IPS-18c (cell line): Measurements from ENCODE around the gene EBF3.

Experiments
- H3K4me3 ChIP-seq: 2 replicates; pipeline ENCODE4 v1.7.0; 2013; ENCODE audit warnings: low read depth, mild to moderate bottlenecking, low read length, moderate library complexity; ENCODE audit not compliant: insufficient read depth
- H3K9me3 ChIP-seq: one replicate; pipeline ENCODE4 v1.6.1; 2013; ENCODE audit warnings: mild to moderate bottlenecking, low read length, moderate library complexity; ENCODE audit not compliant: control insufficient read depth, insufficient read depth

EBF3 gene

DNA sequence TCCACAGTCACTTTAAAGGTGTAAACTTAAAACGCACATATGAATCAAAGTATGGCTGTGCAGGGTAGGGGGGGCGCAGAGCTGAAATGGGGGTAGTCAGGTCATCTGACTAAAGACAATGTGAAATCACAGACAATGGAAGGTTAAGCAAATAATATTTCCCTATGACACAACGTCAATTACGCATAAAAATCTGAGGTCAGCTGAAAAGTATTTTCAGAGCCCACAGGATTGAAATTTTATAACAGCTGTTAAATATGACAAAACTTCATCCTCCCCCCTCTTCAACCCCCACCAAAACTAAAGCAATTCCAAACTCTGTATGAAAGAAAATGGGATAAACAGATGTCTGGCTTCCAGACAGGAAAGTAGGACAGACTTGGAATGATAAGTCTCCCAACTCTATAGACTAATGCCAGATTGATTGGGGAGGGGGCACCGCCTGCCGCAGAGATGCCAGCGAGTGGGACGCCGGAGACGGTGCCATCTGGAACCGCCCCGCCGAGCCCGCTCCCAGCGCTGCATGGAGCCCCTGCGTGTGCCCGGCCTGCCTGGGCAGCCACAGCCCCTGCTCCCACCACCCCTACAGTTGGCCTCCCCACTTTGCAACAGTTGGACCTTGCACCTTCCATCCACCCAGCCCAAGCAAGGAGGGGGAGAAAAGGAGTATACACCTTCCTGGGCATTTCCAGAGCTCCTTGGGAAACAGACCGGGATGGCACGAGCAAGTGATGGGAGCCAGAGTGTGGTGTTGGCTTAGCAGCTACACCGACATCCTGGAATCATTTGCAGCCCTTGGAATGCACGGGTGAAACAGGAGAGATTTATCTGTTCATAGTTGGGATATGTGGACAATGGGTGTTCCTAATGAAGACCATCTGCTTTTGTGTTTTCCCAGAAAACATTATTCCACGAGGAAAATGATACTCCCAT, 10.7 kb downstream of the EBF3 start:
- H3K9me3 ChIP-seq = no peaks in the 10 kb centered on the region

DNA sequence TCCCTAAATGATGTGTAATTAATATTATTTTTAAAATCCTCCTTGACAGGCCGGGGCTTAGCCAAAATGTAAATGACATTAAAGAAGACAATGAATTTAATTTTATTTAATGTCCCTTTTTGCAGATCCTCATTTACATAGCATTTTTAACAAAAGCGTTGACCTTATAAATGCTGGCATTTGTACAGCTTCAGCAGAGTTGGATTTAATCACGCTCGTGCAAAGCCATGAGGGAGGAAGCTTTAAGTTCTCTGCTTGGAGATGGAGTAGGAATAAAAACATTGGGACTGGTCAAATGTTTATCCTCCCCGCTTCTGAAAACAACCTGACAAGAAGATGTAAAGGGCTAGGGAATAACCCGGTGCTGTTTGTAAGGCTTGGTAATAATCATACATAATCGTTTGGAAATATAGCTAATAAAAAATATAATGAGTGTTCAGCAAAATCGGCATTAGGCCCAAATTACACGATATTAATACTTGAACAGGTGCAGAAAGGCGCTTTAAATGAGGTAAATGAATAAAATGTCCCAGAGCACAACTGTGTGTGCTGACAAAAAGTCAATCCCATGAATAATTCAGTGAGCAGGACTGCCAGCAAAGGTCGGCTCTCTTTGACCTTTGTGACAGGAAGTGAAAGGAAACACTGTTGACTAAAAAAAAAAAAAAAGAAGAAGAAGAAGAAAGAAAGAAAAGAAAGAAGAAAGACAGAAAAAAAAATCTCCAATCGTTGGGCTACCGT, 11.5 kb downstream of the EBF3 start:
- no peak overlapping the region for H3K4me3 ChIP-seq
- no peaks in the 10 kb centered on the region for H3K9me3 ChIP-seq

More for the DNA sequence above, 10.7 kb downstream of the EBF3 start:
- H3K4me3 ChIP-seq = no peak overlapping the region

DNA sequence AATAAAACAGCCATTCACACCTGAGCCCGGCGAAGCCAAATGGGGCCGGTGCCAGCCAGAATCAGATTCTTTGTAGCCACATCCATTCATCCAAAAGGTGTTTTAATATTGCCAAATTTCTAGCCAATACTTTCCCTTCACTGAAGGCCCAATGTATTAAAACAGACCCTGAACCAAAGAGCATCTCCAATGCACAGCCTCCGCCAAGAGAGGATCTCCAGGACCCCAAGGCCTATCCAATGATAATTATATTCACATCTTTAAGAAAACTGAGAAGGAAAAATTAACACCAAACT, 12.2 kb downstream of the EBF3 start:
- Histone ChIP-seq H3K4me3 (no peak overlapping the region), H3K9me3 (no peaks in the 10 kb centered on the region)

DNA sequence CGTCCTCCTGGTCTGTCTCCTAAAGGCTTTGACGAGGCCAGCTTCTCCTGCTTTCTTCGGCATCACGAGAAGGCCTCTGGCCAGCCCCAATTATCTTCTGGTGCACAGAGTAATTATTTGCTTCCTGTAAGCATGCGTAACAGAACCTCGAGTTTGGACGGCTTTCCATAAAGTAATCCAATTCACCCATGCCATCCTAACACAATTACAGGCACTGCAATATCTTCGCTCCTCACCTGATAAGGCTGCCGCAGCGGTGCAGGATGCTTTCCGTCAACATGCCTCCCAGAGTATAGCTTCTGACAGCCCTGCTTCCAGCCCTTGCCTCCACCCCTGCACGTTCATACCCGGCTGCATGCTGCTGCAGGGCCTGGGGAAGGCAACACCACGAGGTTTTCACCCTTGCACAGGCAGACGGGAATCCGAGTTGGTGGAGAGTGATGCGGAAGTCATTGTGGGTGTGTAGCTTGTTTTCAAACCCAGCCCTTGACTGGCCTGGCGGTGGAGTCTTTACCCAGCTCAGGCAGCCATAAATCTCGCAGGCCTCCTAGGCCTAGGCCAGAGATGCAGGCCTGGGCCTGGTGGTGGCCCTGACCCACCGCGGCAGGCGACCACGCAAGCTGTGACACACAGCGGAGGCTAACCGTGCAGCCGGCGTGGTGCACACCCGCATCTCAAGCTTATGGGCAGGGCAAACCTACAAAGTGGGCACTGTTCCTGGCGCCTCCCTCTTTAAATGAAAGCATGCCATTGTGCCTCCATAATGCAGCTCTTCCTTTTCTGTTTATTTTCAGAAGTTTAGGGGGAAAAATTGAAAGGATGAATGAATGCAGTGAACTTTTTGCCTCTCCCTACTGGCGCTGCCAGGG, 12.7 kb downstream of the EBF3 start:
- H3K9me3 ChIP-seq = no peaks in the 10 kb centered on the region
- H3K4me3 ChIP-seq = no peak overlapping the region

DNA sequence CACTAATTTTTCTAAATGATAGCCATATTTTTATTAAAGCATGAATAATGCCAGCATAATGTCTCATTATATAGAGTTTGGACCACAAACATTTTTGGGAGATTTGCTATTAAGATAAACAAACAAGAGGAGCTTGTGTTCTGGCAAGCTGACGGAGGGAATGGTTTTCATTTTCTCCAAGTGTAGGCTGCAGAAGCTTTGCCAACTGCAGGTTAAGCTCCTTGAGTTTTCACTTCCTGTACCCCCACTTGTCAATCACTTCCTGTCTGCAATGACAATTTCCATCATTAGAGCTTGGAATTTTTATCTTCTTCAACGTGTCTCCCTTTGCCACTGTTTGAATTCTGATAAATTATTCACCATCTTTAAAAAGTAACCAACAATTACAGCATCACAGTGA, 13.4 kb downstream of the EBF3 start:
- no peak overlapping the region for H3K4me3 ChIP-seq
- H3K9me3 ChIP-seq = no peaks in the 10 kb centered on the region

DNA sequence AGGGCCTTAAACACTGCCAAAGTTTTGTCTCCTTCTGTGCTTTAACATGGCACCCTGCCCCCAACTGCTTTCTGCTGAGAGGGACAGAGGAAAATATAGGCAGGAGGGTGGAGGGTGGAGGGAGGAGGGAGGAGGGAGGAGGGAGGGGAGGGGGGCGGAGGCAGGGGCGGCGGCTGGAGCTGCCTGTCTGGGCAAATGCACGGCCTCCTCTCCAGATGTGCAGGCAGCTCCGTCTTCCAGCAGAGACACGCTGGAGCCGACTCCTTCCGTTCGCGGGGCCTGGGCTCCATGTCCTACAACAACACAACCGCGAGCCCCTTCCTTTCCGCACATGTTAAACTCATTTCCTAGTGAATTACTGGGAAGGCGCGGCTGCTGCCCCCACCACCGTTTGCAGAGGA, 14.2 kb downstream of the EBF3 start:
- no peaks in the 10 kb centered on the region for H3K9me3 ChIP-seq
- H3K4me3 ChIP-seq = no peak overlapping the region; the same call in 1 of the 2 replicates

DNA sequence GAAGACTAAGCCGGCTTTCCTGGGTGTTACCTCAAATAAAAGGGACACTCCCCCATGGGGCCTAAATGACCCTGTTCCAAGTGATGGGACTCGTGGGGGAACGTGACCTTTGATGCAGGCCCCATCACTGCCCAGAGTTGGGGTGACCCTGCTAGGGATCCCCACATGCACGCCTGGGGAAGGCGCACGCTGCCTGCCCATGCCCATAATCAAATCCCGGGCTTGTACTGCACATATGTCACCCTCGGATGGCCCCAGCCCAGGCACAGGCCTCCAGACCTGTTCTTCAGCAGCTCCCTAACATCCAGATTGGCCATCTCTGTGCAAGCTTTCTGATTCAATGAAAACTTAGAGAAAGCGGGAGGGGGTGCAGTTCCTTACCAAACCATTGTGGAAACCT, 14.7 kb downstream of the EBF3 start:
- H3K9me3 ChIP-seq = no peaks in the 10 kb centered on the region
- no peak overlapping the region for H3K4me3 ChIP-seq

DNA sequence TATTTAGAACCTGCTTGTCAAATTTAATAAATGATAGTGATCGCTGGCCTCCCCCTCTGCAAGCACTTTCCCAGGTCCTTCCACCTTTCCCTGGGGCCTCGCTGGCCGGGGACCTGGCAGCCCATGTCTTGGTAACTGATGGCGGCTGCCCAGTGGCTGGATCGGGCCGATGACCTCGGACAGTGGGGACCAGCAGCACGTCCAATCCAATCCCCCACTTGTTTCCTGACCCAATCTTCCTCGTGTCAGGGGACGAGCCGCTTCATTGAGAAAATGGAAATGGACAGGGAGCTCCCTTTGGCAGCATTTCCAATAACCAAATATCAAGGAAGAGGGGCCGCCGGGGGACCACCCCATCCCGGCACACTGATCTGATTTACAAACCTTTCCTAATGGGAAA, 17.2 kb downstream of the EBF3 start:
- no peaks in the 10 kb centered on the region for H3K9me3 ChIP-seq
- no peak overlapping the region for H3K4me3 ChIP-seq

DNA sequence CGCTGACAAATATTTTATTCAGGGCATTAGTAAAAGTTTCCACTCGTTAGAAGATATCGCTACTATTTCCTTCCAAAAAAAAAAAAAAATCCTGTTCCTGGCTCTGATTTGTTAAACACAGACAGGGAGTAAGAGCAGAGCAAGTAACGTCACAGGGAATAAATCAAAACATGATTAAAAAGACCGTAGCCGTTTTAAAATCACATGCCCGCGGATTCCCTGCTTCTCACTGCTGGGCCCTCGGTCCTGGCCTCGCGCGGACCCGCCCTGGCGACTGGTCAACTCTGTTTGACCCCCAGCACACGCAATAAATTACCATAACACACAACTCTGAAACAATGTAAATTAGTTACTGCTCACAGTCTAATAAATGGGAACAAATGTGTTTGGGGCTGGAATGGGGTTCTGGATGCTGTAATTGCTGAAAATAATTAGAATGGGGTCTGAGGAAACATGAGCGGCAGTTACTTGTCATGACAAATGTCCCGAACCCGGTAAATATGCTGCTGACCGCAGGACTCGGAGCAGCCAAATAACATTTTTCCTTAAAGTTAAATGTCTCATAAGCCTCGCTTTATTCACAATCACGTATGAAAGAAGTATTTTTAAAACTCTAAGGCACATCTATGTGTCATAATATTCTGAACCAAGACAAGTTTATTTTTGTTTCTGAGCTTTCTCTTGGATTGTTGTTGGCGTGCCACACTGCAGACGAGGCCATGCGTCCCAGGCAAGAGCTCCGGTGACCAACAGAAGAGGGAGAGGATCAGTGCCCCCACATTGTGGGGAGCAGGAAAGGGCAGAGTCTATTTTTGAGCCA, 17.9 kb downstream of the EBF3 start:
- Histone ChIP-seq H3K4me3 (no peak overlapping the region), H3K9me3 (no peaks in the 10 kb centered on the region)

DNA sequence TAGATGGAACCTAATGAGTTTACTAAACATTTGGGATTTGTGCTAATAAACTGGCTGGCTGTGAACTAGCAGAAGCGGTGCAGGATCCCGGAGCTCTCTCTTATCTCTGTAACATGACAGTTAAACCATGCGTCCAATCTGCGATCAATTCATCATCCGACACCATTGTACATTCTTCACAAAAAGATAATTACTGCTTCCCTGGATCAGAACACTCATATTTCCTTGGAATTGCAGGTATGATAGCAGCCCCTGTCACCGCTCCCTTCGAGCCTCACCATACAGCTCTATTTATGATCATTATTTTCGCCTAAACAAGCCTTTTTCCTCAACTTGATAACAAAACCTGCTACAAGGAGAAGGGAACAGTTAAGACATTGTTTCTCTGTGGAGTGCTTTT, 18.5 kb downstream of the EBF3 start:
- no peak overlapping the region for H3K4me3 ChIP-seq
- no peaks in the 10 kb centered on the region for H3K9me3 ChIP-seq

DNA sequence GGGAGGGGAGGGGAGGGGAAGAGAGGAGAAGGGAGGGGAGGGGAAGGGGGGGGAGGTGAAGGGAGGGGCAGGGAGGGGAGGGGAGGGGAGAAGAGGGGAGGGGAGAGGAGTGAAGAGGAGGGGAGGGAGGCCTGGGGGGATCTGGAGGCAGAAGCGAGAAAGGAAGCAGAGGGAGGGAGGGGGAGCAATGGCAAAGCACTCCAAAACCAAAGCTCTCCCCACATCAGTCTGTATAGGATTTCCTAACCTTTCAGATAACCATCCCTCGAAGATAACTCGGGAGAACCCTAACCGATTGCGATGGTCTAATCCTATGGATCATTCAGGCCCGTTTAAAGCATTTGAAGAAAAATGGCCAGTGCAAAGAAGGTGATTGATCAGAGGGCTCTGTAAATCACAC, 19.0 kb downstream of the EBF3 start:
- no peak overlapping the region for H3K4me3 ChIP-seq
- no peaks in the 10 kb centered on the region for H3K9me3 ChIP-seq

DNA sequence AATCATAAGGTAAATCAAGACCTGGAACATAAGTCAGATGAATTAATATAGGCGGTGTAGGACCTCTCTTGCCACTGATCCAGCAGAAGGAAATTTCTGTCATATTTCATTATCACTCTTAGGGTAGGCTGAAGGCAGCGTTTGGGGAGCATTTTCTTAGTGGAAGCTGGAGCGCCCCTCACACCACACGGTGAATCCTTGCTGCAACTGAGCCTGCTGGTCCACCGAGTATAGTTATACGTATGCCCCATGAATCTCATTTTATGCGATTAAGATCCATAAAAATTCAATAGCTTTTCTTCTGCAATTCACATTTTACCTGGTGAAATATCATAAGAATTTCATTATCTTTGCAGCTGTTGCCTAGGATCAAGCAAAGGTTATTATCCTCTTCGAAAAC, 19.6 kb downstream of the EBF3 start:
- no peaks in the 10 kb centered on the region for H3K9me3 ChIP-seq
- H3K4me3 ChIP-seq = no peak overlapping the region

DNA sequence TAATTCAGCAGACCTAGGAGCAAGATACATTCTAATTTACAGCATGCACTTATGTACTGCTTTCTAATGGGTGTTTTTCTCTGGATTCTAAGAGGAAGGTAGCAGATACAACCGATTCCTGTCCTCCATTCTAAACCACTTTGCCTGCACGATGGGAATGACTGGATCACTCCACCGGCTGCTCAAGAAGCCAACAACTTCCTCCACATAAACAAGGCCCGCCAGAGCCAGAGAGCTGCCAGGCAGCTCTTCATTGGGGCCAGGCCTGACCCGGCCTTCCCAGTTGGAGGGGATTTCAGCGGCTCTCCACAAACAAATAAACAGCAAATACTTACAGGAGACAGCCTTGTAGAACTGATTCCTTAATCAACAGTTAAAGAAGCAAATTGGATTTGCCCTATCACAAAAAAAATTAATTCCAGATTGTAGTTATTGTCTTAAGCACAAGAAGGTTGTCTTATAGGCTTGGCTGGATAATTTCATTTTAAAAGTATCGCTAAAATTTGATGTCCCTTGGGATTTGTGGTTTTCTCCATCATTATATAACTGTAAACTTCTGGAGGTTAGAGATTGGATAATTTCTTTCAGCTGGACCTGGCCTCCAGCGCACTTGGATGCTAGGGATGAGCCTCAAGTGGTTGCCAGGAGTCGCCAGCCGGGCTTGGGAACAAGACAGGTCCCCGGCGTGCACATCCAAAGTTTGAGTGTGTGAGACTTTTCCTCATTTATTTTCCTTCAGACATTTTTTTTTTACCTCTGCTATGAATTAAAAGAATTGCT, 20.9 kb downstream of the EBF3 start:
- Histone ChIP-seq H3K9me3 (no peaks in the 10 kb centered on the region), H3K4me3 (no peak overlapping the region)

DNA sequence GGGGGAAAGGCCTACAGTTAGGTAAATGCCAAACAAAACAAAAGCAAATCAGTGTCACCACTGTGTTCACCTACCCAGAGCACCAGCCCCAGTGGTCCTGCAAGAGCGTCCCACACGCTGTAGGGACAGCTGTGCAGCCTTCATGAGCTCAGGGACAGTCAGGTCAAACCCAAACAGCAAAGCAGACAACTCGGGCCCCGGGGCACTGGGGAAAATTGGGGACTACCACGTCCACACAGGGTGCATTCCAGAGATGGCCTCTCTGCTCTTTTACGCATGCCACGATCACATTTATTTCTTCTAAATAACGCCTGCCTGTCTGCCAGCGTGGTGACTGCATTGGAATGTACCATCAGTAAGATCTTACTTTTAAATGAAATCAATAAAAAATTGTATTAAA, 21.7 kb downstream of the EBF3 start:
- H3K4me3 ChIP-seq = no peak overlapping the region
- H3K9me3 ChIP-seq = no peaks in the 10 kb centered on the region

DNA sequence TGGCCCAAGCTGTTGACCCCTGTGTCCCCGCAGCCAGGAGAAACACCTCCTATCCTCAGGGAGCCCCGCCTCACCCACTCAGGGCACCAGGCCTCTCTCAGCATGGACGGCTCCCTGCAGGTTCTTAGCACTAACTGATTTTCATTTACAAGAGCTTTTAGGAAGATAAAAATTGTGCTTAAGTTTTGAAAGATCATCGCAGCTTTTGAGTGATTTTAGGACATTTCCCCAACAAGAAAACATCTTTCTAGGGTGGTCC, 22.1 kb downstream of the EBF3 start:
- Histone ChIP-seq H3K4me3 (no peak overlapping the region), H3K9me3 (no peaks in the 10 kb centered on the region)

DNA sequence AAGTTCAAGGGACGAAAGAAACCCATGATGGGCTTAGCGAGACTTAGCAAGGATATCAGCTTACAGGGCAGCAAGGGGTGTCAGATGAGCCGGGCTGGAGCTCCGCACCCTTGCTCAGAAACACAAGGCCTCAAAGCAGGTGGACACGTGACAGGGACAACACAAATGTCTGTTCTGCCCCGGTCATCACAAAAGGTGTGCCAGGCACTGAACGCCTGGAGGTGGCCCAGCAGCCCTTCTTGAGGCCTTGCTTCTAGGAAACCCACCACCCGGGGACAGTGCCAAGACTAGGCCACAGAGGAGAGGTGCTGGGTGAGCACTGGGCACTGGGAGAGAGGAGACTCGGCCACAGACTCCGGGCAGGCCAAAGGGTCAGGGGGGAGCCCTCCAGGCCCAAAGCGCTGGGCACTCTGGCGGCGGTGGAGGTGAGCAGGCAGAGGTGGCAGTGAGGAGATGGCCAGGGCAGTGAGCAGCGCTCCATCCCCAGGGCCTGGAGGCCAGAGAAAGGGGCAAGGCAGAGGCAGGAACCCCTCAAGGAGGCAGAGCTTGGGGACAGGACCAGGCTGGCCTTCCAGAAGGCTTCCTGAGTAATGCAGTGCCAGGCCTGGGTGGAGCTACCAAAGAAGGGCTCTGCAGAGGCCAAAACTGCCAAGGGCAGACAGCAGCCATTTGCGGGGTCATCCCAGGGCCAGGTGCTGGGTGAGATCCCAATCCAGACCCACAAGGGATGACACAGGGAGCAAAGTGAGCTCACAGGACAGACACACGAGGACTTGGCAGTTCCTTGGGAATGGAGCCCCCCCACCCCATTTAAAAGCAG, 22.7 kb downstream of the EBF3 start:
- H3K9me3 ChIP-seq = no peaks in the 10 kb centered on the region
- no peak overlapping the region for H3K4me3 ChIP-seq
